ENCODE data around the gene SPNS2.

Gene SPNS2

GRCh38 chr17:4580291-4580690 lies 81.6 kb downstream of the SPNS2 start:
- H3K27ac Mint-ChIP-seq, result no peak overlapping the region
- no peak for DNase-seq
- no peak overlapping the region for H3K4me3 Mint-ChIP-seq
- no peaks in the 10 kb centered on the region for H3K9me3 Mint-ChIP-seq
- no peaks in the 10 kb centered on the region for H3K36me3 Mint-ChIP-seq (ENCODE audit: low read depth)
- peaks cover 34% of the 10 kb centered on the region for H3K27me3 Mint-ChIP-seq
- peaks cover 8% of the 10 kb centered on the region for H3K4me1 Mint-ChIP-seq (ENCODE audit: low read depth)

- Mint-ChIP-seq H3K4me1 (ENCODE audit: low read depth) (peaks cover 8% of the 10 kb centered on the region), H3K9me3 (no peaks in the 10 kb centered on the region), H3K27ac (no peak overlapping the region), H3K36me3 (ENCODE audit: low read depth) (no peaks in the 10 kb centered on the region), H3K4me3 (no peak overlapping the region), H3K27me3 (peaks cover 51% of the 10 kb centered on the region)
- DNase-seq, result no peak
Observed at GRCh38 chr17:4582101-4582501, 83.4 kb downstream of the SPNS2 start.

GRCh38 chr17:4582691-4583090 lies 84.0 kb downstream of the SPNS2 start:
- Mint-ChIP-seq H3K27me3 (peaks cover 51% of the 10 kb centered on the region), H3K9me3 (no peaks in the 10 kb centered on the region), H3K4me1 (ENCODE audit: low read depth) (peaks cover 8% of the 10 kb centered on the region), H3K4me3 (no peak overlapping the region), H3K27ac (no peak overlapping the region), H3K36me3 (ENCODE audit: low read depth) (no peaks in the 10 kb centered on the region)
- DNase-seq, result no peak

GRCh38 chr17:4583206-4583605 lies 84.5 kb downstream of the SPNS2 start:
- no peaks in the 10 kb centered on the region for H3K36me3 Mint-ChIP-seq (ENCODE audit: low read depth)

GRCh38 chr17:4583782-4584100 lies 85.1 kb downstream of the SPNS2 start:
- Mint-ChIP-seq H3K27ac (no peak overlapping the region), H3K4me1 (ENCODE audit: low read depth) (peaks cover 8% of the 10 kb centered on the region), H3K36me3 (ENCODE audit: low read depth) (no peaks in the 10 kb centered on the region), H3K4me3 (peak overlapping the region; percentile 57), H3K27me3 (peaks cover 51% of the 10 kb centered on the region), H3K9me3 (no peaks in the 10 kb centered on the region)
- peak; percentile 50 for DNase-seq

More at GRCh38 chr17:4583206-4583605, 84.5 kb downstream of the SPNS2 start:
- Mint-ChIP-seq H3K9me3 (no peaks in the 10 kb centered on the region), H3K4me1 (ENCODE audit: low read depth) (peaks cover 8% of the 10 kb centered on the region), H3K27me3 (peaks cover 51% of the 10 kb centered on the region), H3K4me3 (no peak overlapping the region), H3K27ac (no peak overlapping the region)
- DNase-seq, result no peak

GRCh38 chr17:4584101-4584916 lies 85.6 kb downstream of the SPNS2 start, which contains the start of gene SMTNL2:
TSS of gene SMTNL2 (plus strand) at chr17:4584529. CDS start at chr17:4584606, 77 bp downstream.
- Mint-ChIP-seq H3K27me3 (peaks cover 51% of the 10 kb centered on the region), H3K27ac (no peak within 1 kb of the TSS), H3K4me1 (ENCODE audit: low read depth) (peaks cover 8% of the 10 kb centered on the region), H3K9me3 (no peaks in the 10 kb centered on the region), H3K4me3 (peak within 1 kb of the TSS; percentile 57), H3K36me3 (ENCODE audit: low read depth) (no peaks in the 10 kb centered on the region)
- peak; percentile 54 for DNase-seq

- Mint-ChIP-seq H3K27ac (no peak overlapping the region), H3K27me3 (peaks cover 51% of the 10 kb centered on the region), H3K4me1 (ENCODE audit: low read depth) (peaks cover 8% of the 10 kb centered on the region), H3K36me3 (ENCODE audit: low read depth) (no peaks in the 10 kb centered on the region), H3K4me3 (peak overlapping the region; percentile 10), H3K9me3 (no peaks in the 10 kb centered on the region)
- DNase-seq, result no peak
Observed at GRCh38 chr17:4584917-4585637, 86.4 kb downstream of the SPNS2 start.

- peaks cover 8% of the 10 kb centered on the region for H3K4me1 Mint-ChIP-seq (ENCODE audit: low read depth)
- no peak overlapping the region for H3K27ac Mint-ChIP-seq
- DNase-seq, result no peak
- peaks cover 51% of the 10 kb centered on the region for H3K27me3 Mint-ChIP-seq
- no peak overlapping the region for H3K4me3 Mint-ChIP-seq
- no peaks in the 10 kb centered on the region for H3K9me3 Mint-ChIP-seq
- no peaks in the 10 kb centered on the region for H3K36me3 Mint-ChIP-seq (ENCODE audit: low read depth)
Observed at GRCh38 chr17:4585638-4585994, 86.9 kb downstream of the SPNS2 start.

GRCh38 chr17:4586043-4586442 lies 87.4 kb downstream of the SPNS2 start:
- Mint-ChIP-seq H3K9me3 (no peaks in the 10 kb centered on the region), H3K4me3 (no peak overlapping the region), H3K27me3 (peaks cover 48% of the 10 kb centered on the region), H3K27ac (no peak overlapping the region), H3K36me3 (ENCODE audit: low read depth) (no peaks in the 10 kb centered on the region), H3K4me1 (ENCODE audit: low read depth) (peaks cover 8% of the 10 kb centered on the region)
- no peak for DNase-seq

- no peak overlapping the region for H3K27ac Mint-ChIP-seq
- H3K27me3 Mint-ChIP-seq, result peaks cover 39% of the 10 kb centered on the region
Observed at GRCh38 chr17:4587195-4587594, 88.5 kb downstream of the SPNS2 start.

GRCh38 chr17:4587803-4588202 lies 89.1 kb downstream of the SPNS2 start:
- Mint-ChIP-seq H3K36me3 (ENCODE audit: low read depth) (no peaks in the 10 kb centered on the region), H3K27ac (no peak overlapping the region), H3K4me1 (ENCODE audit: low read depth) (peaks cover 8% of the 10 kb centered on the region), H3K27me3 (peaks cover 36% of the 10 kb centered on the region), H3K9me3 (no peaks in the 10 kb centered on the region), H3K4me3 (no peak overlapping the region)
- no peak for DNase-seq

More at GRCh38 chr17:4587195-4587594, 88.5 kb downstream of the SPNS2 start:
- H3K4me3 Mint-ChIP-seq, result no peak overlapping the region
- no peaks in the 10 kb centered on the region for H3K36me3 Mint-ChIP-seq (ENCODE audit: low read depth)
- DNase-seq, result no peak
- H3K4me1 Mint-ChIP-seq (ENCODE audit: low read depth), result peaks cover 8% of the 10 kb centered on the region
- no peaks in the 10 kb centered on the region for H3K9me3 Mint-ChIP-seq

- Mint-ChIP-seq H3K36me3 (ENCODE audit: low read depth) (no peaks in the 10 kb centered on the region), H3K9me3 (no peaks in the 10 kb centered on the region), H3K4me1 (ENCODE audit: low read depth) (peaks cover 8% of the 10 kb centered on the region), H3K27me3 (peaks cover 30% of the 10 kb centered on the region), H3K4me3 (no peak overlapping the region), H3K27ac (no peak overlapping the region)
- DNase-seq, result no peak
Observed at GRCh38 chr17:4588391-4588790, 89.7 kb downstream of the SPNS2 start.

Data from activated T-cell treated with anti-CD3 and anti-CD28 coated beads, Interleukin-2, amount 50 U/mL, for 24 hours (primary cell).